Subcutaneous abdominal adipose tissue (tissue), 5 donors: Measurements from ENCODE around the gene NEK2.
"Not testable (repeated sequence)": the region's sequence is repeated elsewhere in the genome, so short reads cannot be mapped to it uniquely, and the experiment has no call there.

Experiments used
- H3K27ac ChIP-seq: one replicate; pipeline ENCODE4 v1.7.0; 2013; ENCODE audit warnings: low read depth, mild to moderate bottlenecking, inconsistent platforms, low read length, moderate library complexity
- H3K27me3 ChIP-seq, 5 donors: one replicate each; pipeline ENCODE4 v1.7.0; 2013; ENCODE audit warnings: low read length in 5 of 5, inconsistent platforms in 1 of 5; ENCODE audit not compliant: control insufficient read depth in 5 of 5, insufficient read depth in 4 of 5
- H3K36me3 ChIP-seq, 5 donors: one replicate each; pipeline ENCODE4 v1.7.0; 2013; ENCODE audit warnings: low read length in 5 of 5; ENCODE audit not compliant: control insufficient read depth in 5 of 5, insufficient read depth in 5 of 5
- H3K4me1 ChIP-seq, 5 donors: one replicate each; pipeline ENCODE4 v1.7.0; 2013; ENCODE audit warnings: low read length in 5 of 5, mild to moderate bottlenecking in 3 of 5, moderate library complexity in 1 of 5; ENCODE audit not compliant: control insufficient read depth in 5 of 5, insufficient read depth in 5 of 5
- H3K4me3 ChIP-seq, 5 donors: one replicate each; pipeline ENCODE4 v1.7.0; 2013; ENCODE audit warnings: low read length in 5 of 5, low read depth in 1 of 5
- H3K9ac ChIP-seq, 5 donors: one replicate each; pipeline ENCODE4 v1.7.0; 2013; ENCODE audit warnings: low read length in 5 of 5, mild to moderate bottlenecking in 4 of 5, moderate library complexity in 3 of 5
- H3K9me3 ChIP-seq, 5 donors: one replicate each; pipeline ENCODE4 v1.7.0; 2013; ENCODE audit warnings: low read length in 5 of 5; ENCODE audit not compliant: control insufficient read depth in 5 of 5
- donor health status: healthy.
- donor health status: healthy.
- donor health status: healthy.
- donor health status: healthy.
- donor health status: healthy.

The NEK2 gene

DNA sequence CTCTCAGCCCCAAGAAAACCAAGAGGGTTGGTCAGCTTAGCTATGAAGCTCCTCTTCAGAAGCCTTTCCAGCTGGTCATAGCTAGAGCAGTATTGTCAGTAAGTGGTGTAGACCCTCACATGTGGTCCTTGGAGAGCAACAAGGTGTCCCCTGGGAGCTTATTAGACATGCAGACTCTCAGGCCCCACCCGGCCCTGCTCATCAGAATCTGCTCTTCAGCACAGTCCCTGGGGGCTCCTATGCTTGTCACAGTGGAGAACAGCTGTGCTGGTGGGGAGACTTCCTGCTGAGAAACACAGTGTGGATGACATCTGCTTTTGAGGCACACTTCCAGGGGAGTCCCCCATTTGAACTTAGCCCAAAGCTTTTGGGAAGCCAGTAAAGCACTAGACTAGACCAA lies 21.9 kb upstream of the NEK2 start:
- Histone ChIP-seq H3K4me3 (no peak overlapping the region), H3K9ac (no peak overlapping the region), H3K4me1 (peaks cover 0 to 10% (median 3%) of the 10 kb centered on the region in 5 donors), H3K27ac (no peak overlapping the region), H3K27me3 (no peaks in the 10 kb centered on the region), H3K36me3 (no peaks in the 10 kb centered on the region), H3K9me3 (no peaks in the 10 kb centered on the region)

DNA sequence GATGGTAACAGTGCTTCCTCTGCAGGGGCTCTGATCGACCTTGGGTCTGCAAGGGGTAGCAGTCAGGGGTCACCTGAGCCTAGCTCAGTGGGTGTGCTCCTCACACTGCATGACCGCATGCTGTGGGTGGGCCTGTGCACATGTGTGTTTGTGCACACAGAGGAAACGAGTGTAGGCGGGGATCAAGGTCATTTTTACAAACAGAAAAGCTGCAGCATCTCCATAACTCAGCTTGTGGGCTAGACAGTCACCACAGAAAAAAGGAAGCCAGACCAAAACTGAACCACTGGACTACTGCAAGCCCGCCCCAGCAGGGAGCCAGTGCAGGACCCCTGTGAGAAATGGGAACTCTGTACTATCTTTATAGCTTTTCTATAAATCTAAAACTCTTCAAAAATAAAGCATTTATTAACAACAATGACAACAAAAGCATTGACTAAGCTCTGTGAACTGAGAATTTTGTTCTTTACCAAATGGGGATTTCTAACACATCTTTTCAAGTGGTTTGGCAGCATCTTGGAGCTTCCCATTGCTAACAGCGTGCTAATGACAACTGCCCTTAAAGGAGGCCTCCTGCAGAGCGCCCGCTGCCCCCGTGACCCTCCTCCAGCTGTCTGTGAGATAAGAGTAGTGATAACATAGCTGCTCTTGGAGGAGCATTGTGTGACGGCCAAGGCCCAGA lies 19.9 kb upstream of the NEK2 start:
- H3K9ac ChIP-seq, result no peak overlapping the region
- no peak overlapping the region for H3K4me3 ChIP-seq
- H3K36me3 ChIP-seq, result no peaks in the 10 kb centered on the region
- no peak overlapping the region for H3K27ac ChIP-seq
- H3K4me1 ChIP-seq, result peaks cover 0 to 10% (median 3%) of the 10 kb centered on the region in 5 donors
- H3K9me3 ChIP-seq, result no peaks in the 10 kb centered on the region
- H3K27me3 ChIP-seq, result no peaks in the 10 kb centered on the region

DNA sequence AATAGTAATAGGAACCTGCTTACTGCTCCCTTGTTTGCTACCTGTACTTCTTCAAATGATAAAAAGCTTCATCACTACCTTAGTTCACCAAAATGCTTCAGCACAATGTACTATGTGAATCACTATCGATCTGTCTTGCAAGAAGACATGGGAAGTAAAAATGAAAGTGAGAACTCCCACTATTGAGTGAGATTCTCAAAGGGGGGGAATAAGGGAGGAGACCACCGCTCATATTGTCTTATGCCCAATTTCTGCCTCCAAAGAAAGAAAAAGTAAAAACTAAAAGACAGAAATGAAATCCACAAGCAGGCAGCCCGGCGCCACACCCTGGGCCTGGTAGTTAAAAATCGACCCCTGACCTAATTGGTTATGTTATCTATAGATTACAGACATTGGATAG lies 18.5 kb upstream of the NEK2 start:
- H3K9ac ChIP-seq, H3K27me3 ChIP-seq, H3K9me3 ChIP-seq, H3K27ac ChIP-seq, H3K4me3 ChIP-seq, H3K36me3 ChIP-seq: not testable (repeated sequence)
- H3K4me1 ChIP-seq, result peaks cover 0 to 10% (median 3%) of the 10 kb centered on the region in 5 donors

DNA sequence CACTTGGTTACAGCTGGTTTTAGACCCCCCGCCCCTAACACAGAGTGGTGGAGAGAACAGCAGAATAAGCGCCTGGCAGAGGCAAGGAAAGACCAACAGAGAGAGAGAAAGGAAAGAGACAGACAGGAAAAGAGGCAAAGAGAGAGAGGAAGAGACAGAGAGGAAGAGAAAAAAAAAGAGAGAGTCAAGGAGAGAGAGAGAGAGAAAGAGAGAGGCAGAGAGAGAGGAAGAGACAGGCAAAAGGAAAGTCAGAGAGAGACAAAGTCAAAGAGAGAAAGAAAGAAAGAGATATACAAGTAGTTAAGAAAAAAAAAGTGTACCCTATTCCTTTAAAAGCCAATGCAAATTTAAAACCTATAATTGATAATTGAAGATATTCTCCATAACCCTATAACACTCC lies 13.0 kb upstream of the NEK2 start:
- H3K4me1 ChIP-seq, result no peaks in the 10 kb centered on the region
- no peak overlapping the region for H3K27ac ChIP-seq
- H3K9ac ChIP-seq, result no peak overlapping the region
- peaks cover 0 to 4% (median 0%) of the 10 kb centered on the region in 5 donors for H3K27me3 ChIP-seq
- no peaks in the 10 kb centered on the region for H3K9me3 ChIP-seq
- no peaks in the 10 kb centered on the region for H3K36me3 ChIP-seq
- H3K4me3 ChIP-seq, result no peak overlapping the region

DNA sequence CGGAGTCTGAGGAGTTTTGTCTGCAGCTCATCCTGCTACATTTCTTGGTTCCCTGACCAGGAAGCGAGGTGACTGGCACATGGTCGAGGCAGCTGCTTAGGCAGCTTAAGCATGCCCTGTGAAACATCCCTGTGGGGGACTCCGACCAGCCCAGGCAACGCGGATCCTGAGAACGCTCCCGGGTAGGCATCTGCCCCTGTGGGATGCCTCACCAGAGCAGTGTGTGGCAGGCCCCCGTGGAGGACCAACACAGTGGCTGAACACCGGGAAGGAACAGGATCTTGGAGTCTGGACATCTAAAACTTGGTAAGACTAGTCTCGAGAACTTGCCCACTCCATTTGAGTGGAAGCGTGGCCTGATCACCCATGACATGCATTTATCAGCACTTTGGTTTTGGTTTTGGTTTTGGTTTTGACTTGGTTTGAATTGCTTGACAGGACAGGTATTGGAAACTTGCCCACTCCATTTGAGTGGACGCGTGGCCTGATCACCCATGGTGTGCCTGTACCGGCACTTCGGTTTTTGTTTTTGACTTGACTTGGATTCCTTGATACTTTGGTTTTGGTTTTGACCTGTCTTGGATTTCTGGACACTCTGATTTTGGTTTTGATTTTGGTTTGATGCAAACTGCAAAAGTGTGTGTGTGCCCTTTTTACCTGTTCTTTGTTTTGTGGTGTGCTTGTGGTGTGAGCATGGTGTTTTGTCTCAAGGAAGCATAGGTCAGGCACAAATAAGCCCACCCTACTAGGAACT lies 12.2 kb upstream of the NEK2 start:
- H3K4me1 ChIP-seq, result no peaks in the 10 kb centered on the region
- no peaks in the 10 kb centered on the region for H3K9me3 ChIP-seq
- H3K9ac ChIP-seq, result peak overlapping the region in 1 of 5 donors; percentile 39
- H3K27me3 ChIP-seq, result peaks cover 0 to 4% (median 0%) of the 10 kb centered on the region in 5 donors
- H3K4me3 ChIP-seq, result no peak overlapping the region
- no peaks in the 10 kb centered on the region for H3K36me3 ChIP-seq
- no peak overlapping the region for H3K27ac ChIP-seq

DNA sequence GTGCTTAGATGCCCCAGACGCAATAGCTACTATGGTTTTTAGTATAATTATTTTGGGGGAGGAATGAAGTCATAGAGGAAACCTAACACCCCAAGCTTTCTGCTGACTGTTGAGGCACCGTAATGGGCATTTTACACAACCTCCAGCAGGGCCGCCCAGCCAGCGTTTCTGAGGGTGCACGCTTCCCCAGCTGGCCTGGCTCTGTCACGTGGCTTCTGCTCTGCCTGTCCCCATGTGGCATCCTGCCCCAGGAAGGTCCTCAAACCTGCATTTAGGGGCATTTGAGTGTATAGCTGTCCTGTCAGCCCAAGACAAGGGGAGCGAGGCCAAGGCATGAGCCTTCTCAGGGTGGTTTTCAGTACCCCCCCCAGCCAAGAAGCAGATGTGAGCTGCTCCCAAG lies 10.4 kb upstream of the NEK2 start:
- Histone ChIP-seq H3K4me1 (peaks cover 0 to 3% (median 0%) of the 10 kb centered on the region in 5 donors), H3K27me3 (peaks cover 0 to 4% (median 0%) of the 10 kb centered on the region in 5 donors), H3K4me3 (no peak overlapping the region), H3K9ac (no peak overlapping the region), H3K36me3 (no peaks in the 10 kb centered on the region), H3K9me3 (no peaks in the 10 kb centered on the region), H3K27ac (no peak overlapping the region)

DNA sequence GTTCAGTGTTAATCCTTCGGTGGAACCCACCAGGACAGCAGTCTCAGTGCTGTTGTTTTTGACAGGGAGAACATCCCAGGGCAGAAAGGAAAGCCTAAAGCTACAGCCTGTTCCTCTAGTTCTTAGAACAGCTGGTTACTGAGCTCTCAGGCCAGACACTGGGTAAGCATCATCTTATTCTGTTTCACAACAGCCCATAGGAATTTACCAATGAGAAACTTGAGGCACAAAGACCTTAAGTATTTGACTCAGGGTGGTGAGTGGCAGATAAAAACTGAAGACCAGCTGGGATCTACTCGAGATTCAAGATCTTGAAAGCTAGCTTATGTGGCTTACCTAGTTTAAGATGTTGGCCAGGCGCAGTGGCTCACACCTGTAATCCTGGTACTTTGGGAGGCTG lies 9.4 kb upstream of the NEK2 start:
- Histone ChIP-seq H3K4me3 (no peak overlapping the region), H3K4me1 (peaks cover 0 to 3% (median 0%) of the 10 kb centered on the region in 5 donors), H3K9me3 (no peaks in the 10 kb centered on the region), H3K27ac (no peak overlapping the region), H3K9ac (no peak overlapping the region), H3K36me3 (no peaks in the 10 kb centered on the region), H3K27me3 (peaks cover 0 to 4% (median 0%) of the 10 kb centered on the region in 5 donors)

DNA sequence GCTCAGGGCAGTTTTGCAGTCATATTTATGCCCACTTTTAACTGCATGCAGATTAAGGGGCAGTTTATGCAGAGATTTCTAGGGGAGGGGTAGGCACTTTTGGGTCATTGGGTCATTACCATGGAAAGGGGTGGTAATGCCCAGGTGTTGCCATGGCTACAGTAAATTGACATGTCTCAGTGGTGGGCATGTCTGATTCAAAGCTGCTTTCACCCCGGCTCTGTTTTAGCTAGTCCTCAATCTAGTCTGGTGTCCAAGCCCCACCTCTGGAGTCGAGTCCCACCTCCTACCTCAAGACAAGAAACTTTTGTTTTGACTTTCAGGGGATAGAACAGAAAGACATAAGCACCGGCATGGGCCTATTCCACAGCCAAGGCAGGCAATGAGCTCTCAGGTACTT lies 8.9 kb upstream of the NEK2 start:
- H3K27me3 ChIP-seq, result peaks cover 0 to 4% (median 0%) of the 10 kb centered on the region in 5 donors
- peaks cover 0 to 3% (median 0%) of the 10 kb centered on the region in 5 donors for H3K4me1 ChIP-seq
- no peak overlapping the region for H3K9ac ChIP-seq
- H3K36me3 ChIP-seq, result no peaks in the 10 kb centered on the region
- no peaks in the 10 kb centered on the region for H3K9me3 ChIP-seq
- H3K4me3 ChIP-seq, result no peak overlapping the region
- H3K27ac ChIP-seq, result no peak overlapping the region

DNA sequence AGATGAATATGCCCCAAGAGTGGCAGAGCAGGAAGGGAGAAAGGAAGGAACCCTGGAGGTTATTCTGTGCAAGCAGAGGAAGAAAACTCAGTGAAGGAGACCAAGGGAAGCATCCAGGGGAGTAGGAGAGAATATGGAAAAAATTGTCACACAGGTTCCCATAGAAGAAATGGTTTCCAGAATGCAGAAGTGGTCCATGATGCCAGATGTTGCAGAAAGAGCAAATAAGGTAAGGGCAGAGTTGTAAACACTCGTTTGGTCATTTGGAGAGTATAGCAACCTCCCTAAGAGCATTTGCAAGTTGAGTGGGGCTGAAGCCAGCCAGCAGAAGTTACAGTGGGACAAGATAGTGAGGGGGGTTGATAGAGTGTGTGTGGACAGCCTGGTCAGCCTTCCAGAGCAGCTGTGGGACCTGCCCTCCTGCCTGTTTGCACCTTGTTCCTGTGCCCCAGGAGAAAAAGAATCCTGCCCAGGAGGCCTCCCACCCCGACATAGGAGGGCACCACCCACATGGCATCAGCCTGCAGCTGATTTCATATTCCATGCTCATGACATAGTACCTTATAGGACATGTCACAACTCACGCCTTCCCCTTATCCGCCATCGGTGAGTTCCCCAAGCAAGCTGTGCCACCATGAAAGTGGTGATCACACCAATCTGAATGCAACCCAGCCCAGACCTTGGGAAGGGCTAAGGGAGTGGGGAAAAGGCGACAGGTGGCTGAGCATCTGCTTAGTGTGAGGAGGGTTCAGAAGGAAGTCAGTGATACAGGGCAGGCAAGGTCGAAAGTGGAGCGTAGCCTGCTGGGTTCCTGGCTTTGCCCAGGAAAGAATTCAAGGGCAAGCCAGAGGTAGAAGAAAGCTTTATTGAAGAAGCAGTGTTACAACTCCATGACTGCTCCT lies 8.2 kb upstream of the NEK2 start:
- Histone ChIP-seq H3K27ac (no peak overlapping the region), H3K4me3 (no peak overlapping the region), H3K27me3 (peaks cover 0 to 4% (median 0%) of the 10 kb centered on the region in 5 donors), H3K36me3 (no peaks in the 10 kb centered on the region), H3K9ac (peak overlapping the region in 1 of 5 donors; percentile 21), H3K9me3 (no peaks in the 10 kb centered on the region), H3K4me1 (peaks cover 0 to 3% (median 0%) of the 10 kb centered on the region in 5 donors)

DNA sequence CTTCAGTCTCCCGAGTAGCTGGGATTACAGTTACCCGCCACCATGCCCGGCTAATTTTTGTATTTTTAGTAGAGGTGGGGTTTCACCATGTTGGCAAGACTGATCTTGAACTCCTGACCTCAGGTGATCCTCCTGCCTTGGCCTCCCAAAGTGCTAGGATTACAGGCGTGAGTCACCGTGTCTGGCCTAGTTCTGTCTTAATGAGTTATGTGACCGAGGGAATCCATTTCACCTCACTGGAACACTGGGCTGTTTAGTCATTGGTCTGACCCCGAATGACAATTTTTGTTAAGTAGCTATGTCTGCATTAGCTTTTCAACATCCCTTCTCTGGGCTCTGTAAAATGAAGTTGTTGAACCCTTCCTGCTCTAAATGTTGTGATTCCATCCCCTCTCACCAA lies 6.8 kb upstream of the NEK2 start:
- not testable (repeated sequence) for H3K9me3 ChIP-seq, H3K27ac ChIP-seq, H3K36me3 ChIP-seq

More for the DNA sequence above, 6.8 kb upstream of the NEK2 start:
- H3K4me1 ChIP-seq, H3K27me3 ChIP-seq, H3K4me3 ChIP-seq, H3K9ac ChIP-seq: not testable (repeated sequence)
